Measurements from ENCODE around the gene ITPK1.

GRCh38 chr14:92988786-92989755 is 126.7 kb downstream of the ITPK1 start:
- TF ChIP-seq, protein P1, sequence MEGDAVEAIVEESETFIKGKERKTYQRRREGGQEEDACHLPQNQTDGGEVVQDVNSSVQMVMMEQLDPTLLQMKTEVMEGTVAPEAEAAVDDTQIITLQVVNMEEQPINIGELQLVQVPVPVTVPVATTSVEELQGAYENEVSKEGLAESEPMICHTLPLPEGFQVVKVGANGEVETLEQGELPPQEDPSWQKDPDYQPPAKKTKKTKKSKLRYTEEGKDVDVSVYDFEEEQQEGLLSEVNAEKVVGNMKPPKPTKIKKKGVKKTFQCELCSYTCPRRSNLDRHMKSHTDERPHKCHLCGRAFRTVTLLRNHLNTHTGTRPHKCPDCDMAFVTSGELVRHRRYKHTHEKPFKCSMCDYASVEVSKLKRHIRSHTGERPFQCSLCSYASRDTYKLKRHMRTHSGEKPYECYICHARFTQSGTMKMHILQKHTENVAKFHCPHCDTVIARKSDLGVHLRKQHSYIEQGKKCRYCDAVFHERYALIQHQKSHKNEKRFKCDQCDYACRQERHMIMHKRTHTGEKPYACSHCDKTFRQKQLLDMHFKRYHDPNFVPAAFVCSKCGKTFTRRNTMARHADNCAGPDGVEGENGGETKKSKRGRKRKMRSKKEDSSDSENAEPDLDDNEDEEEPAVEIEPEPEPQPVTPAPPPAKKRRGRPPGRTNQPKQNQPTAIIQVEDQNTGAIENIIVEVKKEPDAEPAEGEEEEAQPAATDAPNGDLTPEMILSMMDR (IDR thresholded peaks at IDR 0.05), result no peak
- TF ChIP-seq POLR2A (IDR thresholded peaks at IDR 0.05), result no peak
